ENCODE data around the gene ZXDC. TPM values are rescaled to one million over a fixed set of nuclear protein-coding genes. Genes with fewer than 3 reads are reported as not detected.

ZXDC gene
- total RNA-seq, 1 donor from 2014 or later, result 29.0 TPM

DNA sequence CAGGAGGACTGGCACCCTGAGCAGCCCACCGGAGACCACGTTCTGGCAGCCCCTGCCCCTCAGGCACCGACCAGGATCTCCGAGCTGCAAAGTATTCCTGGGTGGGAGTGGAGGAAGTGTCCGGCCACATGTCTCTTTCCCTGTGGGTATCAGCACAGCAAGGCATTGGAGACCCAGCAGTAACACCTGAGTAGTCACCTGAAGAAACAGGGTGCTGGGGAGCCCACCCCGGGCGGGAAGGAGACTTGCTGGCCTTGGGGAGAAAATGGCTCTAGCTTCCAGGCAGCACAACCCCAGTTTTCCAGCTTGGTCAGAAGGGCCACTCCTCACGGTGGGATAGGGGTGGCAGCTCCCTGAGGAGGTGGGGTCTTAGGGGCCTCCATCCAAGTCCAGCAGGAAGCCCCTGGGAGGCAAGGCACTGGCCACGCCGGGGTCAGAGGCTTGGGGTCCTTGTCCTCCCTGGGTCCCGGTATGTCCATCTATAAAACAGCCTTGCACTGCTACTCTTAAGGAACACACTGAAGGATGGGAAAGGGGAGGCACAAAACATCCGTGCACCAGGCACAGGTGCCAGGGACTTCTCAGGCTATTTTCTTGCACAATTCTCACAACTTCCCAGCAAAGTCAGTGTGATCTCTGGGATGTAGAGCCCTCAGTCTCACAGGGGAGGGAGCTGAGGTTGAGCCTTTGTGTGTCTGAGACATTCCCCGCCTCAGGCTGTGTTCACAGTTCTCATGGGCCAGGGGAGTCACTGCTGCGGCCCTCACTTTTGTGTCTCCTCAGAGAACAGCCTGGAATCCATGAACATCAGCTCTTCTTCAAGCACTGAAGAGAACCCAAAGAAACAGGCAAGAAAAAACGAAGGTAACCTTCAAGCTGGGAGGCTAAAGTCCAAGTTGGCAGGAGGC lies 69.0 kb downstream of the ZXDC start:
- no peaks in the 10 kb centered on the region for H3K36me3 Mint-ChIP-seq
- H3K4me3 Mint-ChIP-seq, result no peak overlapping the region
- TF ChIP-seq, protein P1, sequence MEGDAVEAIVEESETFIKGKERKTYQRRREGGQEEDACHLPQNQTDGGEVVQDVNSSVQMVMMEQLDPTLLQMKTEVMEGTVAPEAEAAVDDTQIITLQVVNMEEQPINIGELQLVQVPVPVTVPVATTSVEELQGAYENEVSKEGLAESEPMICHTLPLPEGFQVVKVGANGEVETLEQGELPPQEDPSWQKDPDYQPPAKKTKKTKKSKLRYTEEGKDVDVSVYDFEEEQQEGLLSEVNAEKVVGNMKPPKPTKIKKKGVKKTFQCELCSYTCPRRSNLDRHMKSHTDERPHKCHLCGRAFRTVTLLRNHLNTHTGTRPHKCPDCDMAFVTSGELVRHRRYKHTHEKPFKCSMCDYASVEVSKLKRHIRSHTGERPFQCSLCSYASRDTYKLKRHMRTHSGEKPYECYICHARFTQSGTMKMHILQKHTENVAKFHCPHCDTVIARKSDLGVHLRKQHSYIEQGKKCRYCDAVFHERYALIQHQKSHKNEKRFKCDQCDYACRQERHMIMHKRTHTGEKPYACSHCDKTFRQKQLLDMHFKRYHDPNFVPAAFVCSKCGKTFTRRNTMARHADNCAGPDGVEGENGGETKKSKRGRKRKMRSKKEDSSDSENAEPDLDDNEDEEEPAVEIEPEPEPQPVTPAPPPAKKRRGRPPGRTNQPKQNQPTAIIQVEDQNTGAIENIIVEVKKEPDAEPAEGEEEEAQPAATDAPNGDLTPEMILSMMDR (conservative IDR thresholded peaks at IDR 0.05), result no peak
- DNase-seq (ENCODE audit: extremely low spot score, unreplicated experiment), result peak; percentile 10
- no peaks in the 10 kb centered on the region for H3K4me1 Mint-ChIP-seq (ENCODE audit: unreplicated experiment)
- no peaks in the 10 kb centered on the region for H3K9me3 Mint-ChIP-seq
- H3K27ac Mint-ChIP-seq, result no peak overlapping the region
- H3K27me3 Mint-ChIP-seq, result peaks cover 10% of the 10 kb centered on the region

DNA sequence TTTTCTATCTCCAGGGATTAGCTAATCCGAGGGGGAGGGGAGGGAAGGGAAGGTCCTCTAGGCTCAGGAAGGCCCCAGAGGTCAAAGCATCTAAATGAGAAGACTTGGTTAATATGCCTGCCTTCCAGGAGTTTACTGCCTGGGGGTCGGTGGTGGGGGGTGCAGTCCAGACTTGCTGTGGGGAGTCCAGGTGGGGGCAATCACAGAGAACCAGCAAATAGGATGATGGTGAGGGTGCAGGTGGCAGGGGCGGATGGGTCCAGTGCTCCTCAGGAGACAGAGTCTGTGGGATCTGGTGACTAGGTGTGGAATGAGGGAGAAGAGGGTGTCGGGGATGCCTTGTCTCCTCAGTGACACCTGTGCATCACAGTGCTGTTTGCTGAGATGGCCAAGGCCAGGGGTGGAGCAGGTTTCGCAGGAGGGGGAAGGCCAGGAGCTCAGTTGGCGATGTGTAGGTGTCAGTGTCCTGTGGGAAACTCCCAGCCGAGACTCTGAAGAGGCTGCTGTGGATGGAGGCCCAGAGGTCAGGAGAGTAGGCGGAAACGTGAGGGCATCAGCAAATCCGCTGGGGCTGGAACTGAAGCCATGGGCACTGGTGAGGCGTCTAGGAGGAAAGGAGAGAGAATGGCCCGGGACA lies 72.9 kb downstream of the ZXDC start:
- peaks cover 6% of the 10 kb centered on the region for H3K4me1 Mint-ChIP-seq (ENCODE audit: unreplicated experiment)
- H3K27me3 Mint-ChIP-seq, result no peaks in the 10 kb centered on the region
- H3K27ac Mint-ChIP-seq, result no peak overlapping the region
- H3K9me3 Mint-ChIP-seq, result peaks cover 7% of the 10 kb centered on the region
- TF ChIP-seq, protein P1 (conservative IDR thresholded peaks at IDR 0.05), result no peak
- peak; percentile 53 for DNase-seq (ENCODE audit: extremely low spot score, unreplicated experiment)
- no peak overlapping the region for H3K4me3 Mint-ChIP-seq
- no peaks in the 10 kb centered on the region for H3K36me3 Mint-ChIP-seq

DNA sequence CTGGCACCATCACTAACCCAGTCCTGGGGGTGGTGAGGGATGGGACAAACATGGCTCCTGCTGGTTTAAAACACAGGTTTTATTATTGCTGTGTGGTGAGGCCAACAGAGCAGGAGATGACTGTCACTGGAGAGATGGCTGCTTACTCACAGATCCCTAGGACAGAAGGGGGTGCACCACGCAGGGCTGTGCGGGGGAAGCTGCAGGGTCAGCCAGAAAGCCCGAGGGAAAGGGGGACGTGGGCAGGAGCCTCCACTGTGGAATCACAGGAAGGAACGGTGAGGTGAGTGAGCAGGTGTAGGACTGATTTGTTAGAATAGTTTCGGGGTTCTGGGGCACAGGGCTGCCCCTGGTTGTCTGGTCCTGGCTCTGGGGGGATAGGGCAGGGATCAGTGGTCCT lies 73.5 kb downstream of the ZXDC start:
- TF ChIP-seq, protein P1 (conservative IDR thresholded peaks at IDR 0.05), result no peak
- H3K9me3 Mint-ChIP-seq, result peaks cover 7% of the 10 kb centered on the region
- H3K4me1 Mint-ChIP-seq (ENCODE audit: unreplicated experiment), result peaks cover 6% of the 10 kb centered on the region
- no peak overlapping the region for H3K27ac Mint-ChIP-seq
- DNase-seq (ENCODE audit: extremely low spot score, unreplicated experiment), result peak; percentile 43
- H3K4me3 Mint-ChIP-seq, result no peak overlapping the region
- H3K36me3 Mint-ChIP-seq, result no peaks in the 10 kb centered on the region
- no peaks in the 10 kb centered on the region for H3K27me3 Mint-ChIP-seq

DNA sequence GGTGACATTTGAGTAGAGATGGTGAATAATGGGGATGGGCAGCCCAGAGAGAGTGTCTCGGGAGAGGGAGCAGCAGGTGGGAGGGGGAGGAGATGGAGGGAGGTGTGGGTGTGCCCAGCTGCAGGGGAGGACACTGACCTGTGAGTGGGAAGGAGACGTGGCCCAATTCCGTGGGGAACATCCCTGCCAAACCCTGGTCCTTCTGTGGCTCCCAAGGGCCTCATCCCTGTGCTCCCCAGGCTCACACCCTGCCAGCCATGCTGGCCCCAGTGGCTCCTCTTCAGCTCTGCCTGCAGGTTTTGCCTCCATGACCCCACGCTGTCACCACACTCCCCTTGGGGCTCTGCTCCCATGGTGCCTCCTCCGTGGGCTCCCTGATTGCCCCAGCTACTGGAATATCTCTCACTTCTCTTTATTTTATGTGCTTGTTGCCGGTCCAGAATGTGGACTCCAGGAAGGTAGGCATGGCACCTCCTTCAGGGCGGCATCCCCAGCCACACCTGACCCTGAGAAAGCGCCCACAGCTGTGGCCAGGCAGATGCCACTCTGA lies 74.0 kb downstream of the ZXDC start:
- H3K27ac Mint-ChIP-seq, result no peak overlapping the region
- no peaks in the 10 kb centered on the region for H3K36me3 Mint-ChIP-seq
- no peak for DNase-seq (ENCODE audit: extremely low spot score, unreplicated experiment)
- H3K4me3 Mint-ChIP-seq, result no peak overlapping the region
- H3K4me1 Mint-ChIP-seq (ENCODE audit: unreplicated experiment), result peaks cover 6% of the 10 kb centered on the region
- H3K9me3 Mint-ChIP-seq, result peaks cover 7% of the 10 kb centered on the region
- TF ChIP-seq, protein P1 (conservative IDR thresholded peaks at IDR 0.05), result no peak
- no peaks in the 10 kb centered on the region for H3K27me3 Mint-ChIP-seq

DNA sequence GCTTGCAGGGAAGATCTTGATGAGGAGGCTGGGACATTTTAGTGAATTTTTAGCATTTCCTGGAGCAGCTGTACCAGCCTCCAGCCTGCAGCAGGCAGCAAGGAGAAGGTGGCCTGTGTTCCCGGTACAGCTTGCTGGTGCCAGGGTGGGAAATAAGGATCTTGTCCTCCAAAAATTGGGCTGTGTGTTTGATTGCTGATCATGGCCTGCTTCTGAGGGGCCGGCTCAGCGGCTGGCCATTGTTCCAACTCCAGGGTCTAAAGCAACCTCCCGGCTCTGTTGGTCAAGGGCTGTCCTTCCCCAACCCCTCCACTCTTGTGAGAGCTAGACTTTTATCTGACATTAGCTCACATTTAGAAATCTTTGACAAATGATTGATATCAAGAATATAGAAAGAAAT lies 75.9 kb downstream of the ZXDC start:
- peaks cover 6% of the 10 kb centered on the region for H3K27me3 Mint-ChIP-seq
- no peak for DNase-seq (ENCODE audit: extremely low spot score, unreplicated experiment)
- TF ChIP-seq, protein P1 (conservative IDR thresholded peaks at IDR 0.05), result no peak
- no peaks in the 10 kb centered on the region for H3K36me3 Mint-ChIP-seq
- H3K27ac Mint-ChIP-seq, result peak overlapping the region; percentile 96
- no peak overlapping the region for H3K4me3 Mint-ChIP-seq
- H3K9me3 Mint-ChIP-seq, result peaks cover 7% of the 10 kb centered on the region
- peaks cover 6% of the 10 kb centered on the region for H3K4me1 Mint-ChIP-seq (ENCODE audit: unreplicated experiment)
